GM12892 (cell line): ENCODE measurements around the gene GPRASP1.

Experiments
- POLR2A ChIP-seq: IDR thresholded peaks from 2 replicates; pipeline ENCODE4 v1.6.1; 2011; ENCODE audit warnings: low read depth, low read length, control low read depth
- POLR2AphosphoS5 ChIP-seq: IDR thresholded peaks from 2 replicates; pipeline ENCODE4 v1.6.1; 2011; ENCODE audit warnings: low read depth, low read length, control low read depth
- TAF1 ChIP-seq: IDR thresholded peaks from 2 replicates; pipeline ENCODE4 v1.6.1; 2011; ENCODE audit warnings: low read depth, mild to moderate bottlenecking, control low read depth, low read length, borderline replicate concordance

- no peak for TF ChIP-seq POLR2AphosphoS5
- no peak for TF ChIP-seq POLR2A
- TF ChIP-seq TAF1, result no peak
Measured at GRCh38 chrX:102627640-102628039, 23.6 kb upstream of the GPRASP1 start.
